Loucy (cell line): ENCODE measurements around the gene FAM193B.

Experiments used
- H2AFZ ChIP-seq: fragments of 200-600 bp; sonication (generic); 2 replicates; pipeline ENCODE4 v1.6.0; 2016; ENCODE audit warnings: antibody characterized with exemption, mild to moderate bottlenecking, low read length, moderate library complexity
- H3F3A ChIP-seq: fragments of 200-600 bp; 2 replicates; pipeline ENCODE4 v1.6.0; 2016; ENCODE audit warnings: antibody characterized with exemption, low read depth, mild to moderate bottlenecking
- H3K27me3 ChIP-seq: fragments of 200-600 bp; sonication (generic); 2 replicates; pipeline ENCODE4 v1.6.1; 2014; ENCODE audit warnings: low read length, mild to moderate bottlenecking; ENCODE audit not compliant: insufficient read depth, poor library complexity, severe bottlenecking
- H3K36me3 ChIP-seq: fragments of 200-600 bp; sonication (generic); 2 replicates; pipeline ENCODE4 v1.6.1; 2016; ENCODE audit warnings: low read length; ENCODE audit not compliant: insufficient read depth
- H3K4me1 ChIP-seq: fragments of 200-600 bp; sonication (generic); 2 replicates; pipeline ENCODE4 v1.5.1; 2014; ENCODE audit warnings: low read length, mild to moderate bottlenecking; ENCODE audit not compliant: insufficient read depth, poor library complexity, severe bottlenecking
- H3K4me2 ChIP-seq: fragments of 200-600 bp; sonication (generic); 2 replicates; pipeline ENCODE4 v1.6.0; 2014; ENCODE audit warnings: antibody characterized with exemption, low read length, low read depth, mild to moderate bottlenecking; ENCODE audit not compliant: poor library complexity, severe bottlenecking
- H3K4me3 ChIP-seq: fragments of 200-600 bp; sonication (generic); 2 replicates; pipeline ENCODE4 v1.5.1; 2014; ENCODE audit warnings: low read length, mild to moderate bottlenecking, mixed read lengths; ENCODE audit not compliant: poor library complexity, severe bottlenecking
- H3K79me2 ChIP-seq: fragments of 200-600 bp; sonication (generic); 2 replicates; pipeline ENCODE4 v1.6.1; 2014; ENCODE audit warnings: low read length; ENCODE audit not compliant: insufficient read depth
- H3K9ac ChIP-seq: fragments of 200-600 bp; sonication (generic); 2 replicates; pipeline ENCODE4 v1.6.0; 2014; ENCODE audit warnings: mild to moderate bottlenecking, low read depth, low read length, moderate library complexity; ENCODE audit not compliant: poor library complexity, severe bottlenecking
- H3K9me2 ChIP-seq: fragments of 200-600 bp; sonication (generic); replicated peaks from 2 replicates; pipeline ENCODE4 v1.6.1; 2016; ENCODE audit warnings: low read depth, low read length, mixed read lengths
- H3K9me3 ChIP-seq: fragments of 200-600 bp; sonication (generic); 2 replicates; pipeline ENCODE4 v1.6.1; 2014; ENCODE audit warnings: mild to moderate bottlenecking, antibody characterized with exemption, low read length, low read depth; ENCODE audit not compliant: insufficient read depth
- H4K20me1 ChIP-seq: fragments of 200-600 bp; sonication (generic); 2 replicates; pipeline ENCODE4 v1.6.0; 2014; ENCODE audit warnings: antibody characterized with exemption, low read length, mild to moderate bottlenecking; ENCODE audit not compliant: insufficient read depth, poor library complexity, severe bottlenecking
- EZH2phosphoT487 ChIP-seq: fragments of 200-600 bp; IDR thresholded peaks from 2 replicates; pipeline ENCODE4 v1.6.1; 2018; ENCODE audit warnings: antibody characterized with exemption, mild to moderate bottlenecking, moderate library complexity, borderline replicate concordance
- TF ChIP-seq, protein P1 (sequence below): fragments of 200-600 bp; sonication (generic); conservative IDR thresholded peaks from 2 replicates; pipeline ENCODE4 v1.5.1; 2014; ENCODE audit warnings: mild to moderate bottlenecking, antibody characterized with exemption, low read length

The FAM193B gene

GRCh38 chr5:177501874-177502678 is 52.3 kb downstream of the FAM193B start:
- Histone ChIP-seq H3K9me3 (no peaks in the 10 kb centered on the region), H3F3A (no peaks in the 10 kb centered on the region), H3K36me3 (no peaks in the 10 kb centered on the region), H4K20me1 (no peaks in the 10 kb centered on the region), H3K9ac (no peak overlapping the region), H3K4me1 (no peaks in the 10 kb centered on the region), H3K4me3 (no peak overlapping the region), H3K27me3 (no peaks in the 10 kb centered on the region), H2AFZ (no peak overlapping the region), H3K4me2 (no peak overlapping the region), H3K9me2 (no peaks in the 10 kb centered on the region), H3K79me2 (no peaks in the 10 kb centered on the region)
- TF ChIP-seq EZH2phosphoT487: no peak
- TF ChIP-seq, protein P1, sequence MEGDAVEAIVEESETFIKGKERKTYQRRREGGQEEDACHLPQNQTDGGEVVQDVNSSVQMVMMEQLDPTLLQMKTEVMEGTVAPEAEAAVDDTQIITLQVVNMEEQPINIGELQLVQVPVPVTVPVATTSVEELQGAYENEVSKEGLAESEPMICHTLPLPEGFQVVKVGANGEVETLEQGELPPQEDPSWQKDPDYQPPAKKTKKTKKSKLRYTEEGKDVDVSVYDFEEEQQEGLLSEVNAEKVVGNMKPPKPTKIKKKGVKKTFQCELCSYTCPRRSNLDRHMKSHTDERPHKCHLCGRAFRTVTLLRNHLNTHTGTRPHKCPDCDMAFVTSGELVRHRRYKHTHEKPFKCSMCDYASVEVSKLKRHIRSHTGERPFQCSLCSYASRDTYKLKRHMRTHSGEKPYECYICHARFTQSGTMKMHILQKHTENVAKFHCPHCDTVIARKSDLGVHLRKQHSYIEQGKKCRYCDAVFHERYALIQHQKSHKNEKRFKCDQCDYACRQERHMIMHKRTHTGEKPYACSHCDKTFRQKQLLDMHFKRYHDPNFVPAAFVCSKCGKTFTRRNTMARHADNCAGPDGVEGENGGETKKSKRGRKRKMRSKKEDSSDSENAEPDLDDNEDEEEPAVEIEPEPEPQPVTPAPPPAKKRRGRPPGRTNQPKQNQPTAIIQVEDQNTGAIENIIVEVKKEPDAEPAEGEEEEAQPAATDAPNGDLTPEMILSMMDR: no peak

GRCh38 chr5:177500685-177501522 is 53.5 kb downstream of the FAM193B start:
- Histone ChIP-seq H3K9me3 (no peaks in the 10 kb centered on the region), H3K9ac (no peak overlapping the region), H3F3A (no peaks in the 10 kb centered on the region), H3K27me3 (no peaks in the 10 kb centered on the region), H3K4me1 (no peaks in the 10 kb centered on the region), H3K79me2 (peaks cover 8% of the 10 kb centered on the region; the same call in 1 of the 2 replicates), H4K20me1 (no peaks in the 10 kb centered on the region), H3K4me2 (no peak overlapping the region), H3K4me3 (no peak overlapping the region), H2AFZ (no peak overlapping the region), H3K9me2 (no peaks in the 10 kb centered on the region), H3K36me3 (no peaks in the 10 kb centered on the region)
- no peak for TF ChIP-seq EZH2phosphoT487
- TF ChIP-seq, protein P1: peak; percentile 75

DNA sequence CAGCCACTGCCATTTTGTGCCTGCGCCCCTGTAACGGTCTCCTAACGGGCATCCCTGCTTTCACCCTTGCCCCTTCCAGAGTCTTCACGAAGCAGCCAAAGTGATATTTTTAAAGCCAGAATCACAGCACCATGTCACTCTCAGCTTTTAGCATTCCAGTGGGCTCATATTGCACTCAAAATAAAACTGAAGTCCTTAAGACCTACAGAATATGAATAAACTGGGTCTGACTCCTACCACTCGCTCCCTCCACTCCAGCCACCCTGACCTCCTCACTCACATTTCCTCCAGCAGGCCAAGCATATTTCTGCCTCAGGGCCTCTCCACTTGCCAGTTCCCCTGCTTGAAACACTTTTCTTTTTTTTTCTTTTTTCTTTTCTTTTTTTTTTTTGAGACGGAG is 54.5 kb downstream of the FAM193B start:
- peaks cover 6% of the 10 kb centered on the region for H4K20me1 ChIP-seq
- H3K9ac ChIP-seq: no peak overlapping the region
- H3K9me3 ChIP-seq: no peaks in the 10 kb centered on the region
- H3K4me2 ChIP-seq: no peak overlapping the region
- H3K79me2 ChIP-seq: peaks cover 17% of the 10 kb centered on the region; the same call in 1 of the 2 replicates
- H3K36me3 ChIP-seq: no peaks in the 10 kb centered on the region
- H3K9me2 ChIP-seq: no peaks in the 10 kb centered on the region
- H3F3A ChIP-seq: no peaks in the 10 kb centered on the region
- H2AFZ ChIP-seq: no peak overlapping the region
- TF ChIP-seq, protein P1: no peak
- no peak for TF ChIP-seq EZH2phosphoT487
- H3K4me1 ChIP-seq: peaks cover 3% of the 10 kb centered on the region
- H3K4me3 ChIP-seq: no peak overlapping the region
- no peaks in the 10 kb centered on the region for H3K27me3 ChIP-seq
